Liver (tissue), 3 donors: ENCODE data around the gene ACOT11.

Experiments
- FOXA2 ChIP-seq: IDR thresholded peaks from 2 replicates; pipeline ENCODE4 v1.6.1; 2016; ENCODE audit warnings: antibody characterized with exemption
- JUND ChIP-seq, 2 donors: IDR thresholded peaks; 2 replicates each; pipeline ENCODE4 v1.6.1; 2016; ENCODE audit warnings: antibody characterized with exemption in 2 of 2
- YY1 ChIP-seq: IDR thresholded peaks from 2 replicates; pipeline ENCODE4 v1.6.1; 2016; ENCODE audit warnings: antibody characterized with exemption, mild to moderate bottlenecking
- TF ChIP-seq, protein P1 (sequence below): fragments of 150-350 bp; IDR thresholded peaks from 2 replicates; pipeline ENCODE4 v1.5.1; 2017; ENCODE audit warnings: improper control_type of control experiment, low read depth, low read length; ENCODE audit not compliant: missing input control
- TF ChIP-seq, protein P2 (sequence below): IDR thresholded peaks from 2 replicates; pipeline ENCODE4 v1.6.1; 2016; ENCODE audit warnings: antibody characterized with exemption
- donor health status: healthy.
- donor health status: healthy.

DNA sequence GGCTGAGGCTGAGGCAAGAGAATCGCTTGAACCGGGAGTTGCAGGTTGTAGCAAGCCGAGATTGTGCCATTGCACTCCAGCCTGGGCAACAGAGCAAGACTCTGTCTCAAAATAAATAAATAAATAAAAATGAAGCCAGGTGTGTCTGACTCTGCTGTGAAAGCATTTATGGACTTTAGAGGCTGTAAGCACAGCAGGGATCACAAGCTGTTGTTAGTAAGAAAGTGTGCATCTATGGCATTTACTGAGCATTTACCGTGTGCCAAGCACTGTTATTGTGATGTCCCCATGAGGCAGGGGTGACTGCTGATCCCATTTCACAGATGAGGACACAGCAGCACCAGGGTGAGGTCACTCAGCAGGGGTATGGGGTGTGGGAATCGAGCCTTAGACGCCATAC lies 55.2 kb downstream of the ACOT11 start:
- TF ChIP-seq, protein P1, sequence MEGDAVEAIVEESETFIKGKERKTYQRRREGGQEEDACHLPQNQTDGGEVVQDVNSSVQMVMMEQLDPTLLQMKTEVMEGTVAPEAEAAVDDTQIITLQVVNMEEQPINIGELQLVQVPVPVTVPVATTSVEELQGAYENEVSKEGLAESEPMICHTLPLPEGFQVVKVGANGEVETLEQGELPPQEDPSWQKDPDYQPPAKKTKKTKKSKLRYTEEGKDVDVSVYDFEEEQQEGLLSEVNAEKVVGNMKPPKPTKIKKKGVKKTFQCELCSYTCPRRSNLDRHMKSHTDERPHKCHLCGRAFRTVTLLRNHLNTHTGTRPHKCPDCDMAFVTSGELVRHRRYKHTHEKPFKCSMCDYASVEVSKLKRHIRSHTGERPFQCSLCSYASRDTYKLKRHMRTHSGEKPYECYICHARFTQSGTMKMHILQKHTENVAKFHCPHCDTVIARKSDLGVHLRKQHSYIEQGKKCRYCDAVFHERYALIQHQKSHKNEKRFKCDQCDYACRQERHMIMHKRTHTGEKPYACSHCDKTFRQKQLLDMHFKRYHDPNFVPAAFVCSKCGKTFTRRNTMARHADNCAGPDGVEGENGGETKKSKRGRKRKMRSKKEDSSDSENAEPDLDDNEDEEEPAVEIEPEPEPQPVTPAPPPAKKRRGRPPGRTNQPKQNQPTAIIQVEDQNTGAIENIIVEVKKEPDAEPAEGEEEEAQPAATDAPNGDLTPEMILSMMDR: no peak
- TF ChIP-seq JUND (IDR thresholded peaks at IDR 0.05) (no peak), YY1 (no peak), FOXA2 (no peak)
- TF ChIP-seq, protein P2, sequence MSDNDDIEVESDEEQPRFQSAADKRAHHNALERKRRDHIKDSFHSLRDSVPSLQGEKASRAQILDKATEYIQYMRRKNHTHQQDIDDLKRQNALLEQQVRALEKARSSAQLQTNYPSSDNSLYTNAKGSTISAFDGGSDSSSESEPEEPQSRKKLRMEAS: no peak
